HepG2 (cell line): Measurements from ENCODE around the gene EID3. TPM values are rescaled to one million over a fixed set of nuclear protein-coding genes. Genes with fewer than 3 reads are reported as not detected.

ENCODE experiments used
- ATAC-seq: fragments of 200-7000 bp; cut with Tn5 transposase; 3 replicates; pipeline ENCODE4 v1.9.1; 2020; ENCODE audit warnings: mild to moderate bottlenecking, moderate library complexity
- BruUV-seq: library from RNA; stranded (reverse); fragments of 400-500 nt; replicated peaks from 2 replicates; lab custom pipeline; 2021; lab: Mats Ljungman, UMichigan
- CTCF ChIA-PET: fragments of 300-600 bp; formaldehyde crosslinking; extraction: SDS; loops from one replicate; lab custom pipeline; 2021; ENCODE audit warnings: low total read pairs, inconsistent platforms, low intra/inter-chr PET ratio; lab: Yijun Ruan, JAX
- POLR2A ChIA-PET: fragments of 350-600 bp; sonication (Branson Sonifier 250); formaldehyde crosslinking; loops from one replicate; lab custom pipeline; 2020; ENCODE audit warnings: antibody characterized with exemption, inconsistent platforms; lab: Yijun Ruan, JAX
- DNase-seq: peaks from one replicate; pipeline ENCODE4 v3.0.0-alpha.2; 2015; ENCODE audit warnings: low spot score
- FAIRE-seq: peaks from 3 replicates; lab custom pipeline; 2011; peaks lifted over from hg19 to GRCh38; lab: Jason Lieb, UNC
- H2AFZ ChIP-seq: one replicate; pipeline ENCODE4 v1.6.1; 2011; ENCODE audit warnings: low read length, inconsistent platforms
- H3K27ac ChIP-seq: fragments of 300-600 bp; 3 replicates; pipeline ENCODE4 v1.8.0; 2011; ENCODE audit warnings: mixed run types, mild to moderate bottlenecking, mixed read lengths, low read length, inconsistent platforms; ENCODE audit not compliant: insufficient read depth; ENCODE audit errors: extremely low read length
- H3K27me3 ChIP-seq, 2 experiments: fragments of 200-600 bp in 1 of 2; 2 replicates in 1 of 2; 3 replicates in 1 of 2; pipeline versions ENCODE4 v1.6.0 to v1.8.0; 2011; ENCODE audit warnings: low read length in 2 of 2, mild to moderate bottlenecking in 2 of 2, moderate library complexity in 2 of 2, inconsistent platforms in 1 of 2; ENCODE audit not compliant: insufficient read depth in 2 of 2, control insufficient read depth in 1 of 2
- H3K36me3 ChIP-seq, 2 experiments: fragments of 200-600 bp in 1 of 2; replicated peaks in 1 of 2; 2 replicates in 1 of 2; 3 replicates in 1 of 2; pipeline versions ENCODE4 v1.5.1 to v1.8.0; 2011; ENCODE audit warnings: low read length in 2 of 2, inconsistent platforms in 1 of 2; ENCODE audit not compliant: insufficient read depth in 2 of 2, control insufficient read depth in 1 of 2
- H3K4me1 ChIP-seq: 2 replicates; pipeline ENCODE4 v1.5.1; 2012; ENCODE audit warnings: low read length, inconsistent platforms; ENCODE audit not compliant: insufficient read depth
- H3K4me2 ChIP-seq: 2 replicates; pipeline ENCODE4 v1.6.0; 2011; ENCODE audit warnings: low read depth, low read length, inconsistent platforms
- H3K4me3 ChIP-seq, 3 experiments: fragments of 200-600 bp in 1 of 3; sonication (generic), shearing (Covaris generic) in 1 of 3; replicated peaks in 1 of 3; 2 replicates each; pipeline ENCODE4 v1.5.1; 2011 to 2016; ENCODE audit warnings: low read length in 3 of 3, inconsistent platforms in 2 of 3, low read depth in 2 of 3, mild to moderate bottlenecking in 2 of 3, control low read depth in 1 of 3, mixed read lengths in 1 of 3; ENCODE audit not compliant: insufficient read depth in 1 of 3
- H3K79me2 ChIP-seq: one replicate; pipeline ENCODE4 v1.6.1; 2011; ENCODE audit warnings: low read length, inconsistent platforms; ENCODE audit not compliant: insufficient read depth
- H3K9ac ChIP-seq: 2 replicates; pipeline ENCODE4 v1.6.0; 2011; ENCODE audit warnings: mild to moderate bottlenecking, low read depth, low read length, inconsistent platforms; ENCODE audit not compliant: insufficient read depth
- H3K9me3 ChIP-seq: 2 replicates; pipeline ENCODE4 v1.5.1; 2012; ENCODE audit warnings: mild to moderate bottlenecking, low read length
- H4K20me1 ChIP-seq: 2 replicates; pipeline ENCODE4 v1.6.0; 2011; ENCODE audit warnings: inconsistent platforms, mild to moderate bottlenecking, low read length, moderate library complexity; ENCODE audit not compliant: insufficient read depth
- CCDC6 ChIP-seq: sonication (generic); formaldehyde crosslinking; IDR thresholded peaks from 2 replicates; pipeline ENCODE4 v1.8.1; 2022; ENCODE audit warnings: mild to moderate bottlenecking, missing genetic modification reagents, moderate library complexity
- NR3C1 ChIP-seq: sonication (generic); formaldehyde crosslinking; IDR thresholded peaks from 2 replicates; pipeline ENCODE4 v1.4.0; 2020; ENCODE audit warnings: missing genetic modification reagents
- RBFOX2 ChIP-seq: fragments of 200-400 bp; formaldehyde crosslinking; IDR thresholded peaks from 2 replicates; pipeline ENCODE4 v1.6.1; 2017; ENCODE audit warnings: low read depth, mild to moderate bottlenecking, low read length
- TBX2 ChIP-seq: sonication (generic); formaldehyde crosslinking; IDR thresholded peaks from 2 replicates; pipeline ENCODE4 v1.5.0; 2020; ENCODE audit warnings: missing genetic modification reagents, mild to moderate bottlenecking, borderline replicate concordance
- ZBTB14 ChIP-seq: sonication (generic); formaldehyde crosslinking; IDR thresholded peaks from 2 replicates; pipeline ENCODE4 v1.4.0; 2020; ENCODE audit warnings: missing genetic modification reagents
- ZNF496 ChIP-seq: sonication (generic); formaldehyde crosslinking; IDR thresholded peaks from 2 replicates; pipeline ENCODE4 v1.8.1; 2023; ENCODE audit warnings: mild to moderate bottlenecking, moderate library complexity, missing genetic modification reagents; ENCODE audit not compliant: insufficient replicate concordance
- ZNF629 ChIP-seq: sonication (generic); formaldehyde crosslinking; conservative IDR thresholded peaks from 2 replicates; pipeline ENCODE4 v1.5.0; 2020; ENCODE audit warnings: missing genetic modification reagents
- in situ Hi-C: cut with HindIII; loops from 2 replicates; pipeline ENCODE4 v1.10.0; 2017; ENCODE audit warnings: low pct_unique_long_range_greater_than_20kb; ENCODE audit not compliant: extremely low pct_ligation_motif_present
- intact Hi-C: fragments of 100-400 bp; cut with micrococcal nuclease; formaldehyde crosslinking; loops from one replicate; pipeline ENCODE4 v1.10.0; 2022; ENCODE audit not compliant: unreplicated experiment
- polyA plus RNA-seq, 8 experiments: library from polyadenylated mRNA; depleted of rRNA in 3 of 8; stranded (reverse) in 7 of 8; unstranded in 1 of 8; fragments of >200 nt; fragmentation: Illumina TruSeq in 4 of 8; extraction: Trizol in 4 of 8; gene quantifications; 2 replicates each; pipeline versions ENCODE4 v1.2.1 to v1.2.3, GENCODE V29; 2011 to 2016; ENCODE audit warnings: low read depth in 4 of 8, missing spikeins in 1 of 8, mixed read lengths in 1 of 8; ENCODE audit not compliant: insufficient read depth in 1 of 8
- total RNA-seq, 5 experiments: library from RNA; depleted of rRNA; stranded (reverse); fragments of >200 nt; fragmentation: Illumina TruSeq; extraction: Trizol; gene quantifications; 2 replicates each; pipeline ENCODE4 v1.2.3, GENCODE V29; 2016; ENCODE audit warnings: low read depth in 1 of 5
- TF ChIP-seq, protein P1 (sequence below): sonication (generic); formaldehyde crosslinking; IDR thresholded peaks from 2 replicates; pipeline ENCODE4 v1.4.0; 2020; ENCODE audit warnings: missing genetic modification reagents, borderline replicate concordance
- TF ChIP-seq, protein P2 (sequence below): sonication (generic); formaldehyde crosslinking; IDR thresholded peaks from 2 replicates; pipeline ENCODE4 v1.4.0; 2020; ENCODE audit warnings: missing genetic modification reagents
- TF ChIP-seq, protein P3 (sequence below): sonication (generic); formaldehyde crosslinking; IDR thresholded peaks from 2 replicates; pipeline ENCODE4 v1.8.1; 2023; ENCODE audit warnings: missing genetic modification reagents, inconsistent platforms, borderline replicate concordance

EID3 gene
- total and polyA plus RNA-seq, 2 of the 13 experiments (the other 11 are each of a cell fraction or from before 2014, with no cell fraction given): 0.38 to 4.5 TPM

DNA sequence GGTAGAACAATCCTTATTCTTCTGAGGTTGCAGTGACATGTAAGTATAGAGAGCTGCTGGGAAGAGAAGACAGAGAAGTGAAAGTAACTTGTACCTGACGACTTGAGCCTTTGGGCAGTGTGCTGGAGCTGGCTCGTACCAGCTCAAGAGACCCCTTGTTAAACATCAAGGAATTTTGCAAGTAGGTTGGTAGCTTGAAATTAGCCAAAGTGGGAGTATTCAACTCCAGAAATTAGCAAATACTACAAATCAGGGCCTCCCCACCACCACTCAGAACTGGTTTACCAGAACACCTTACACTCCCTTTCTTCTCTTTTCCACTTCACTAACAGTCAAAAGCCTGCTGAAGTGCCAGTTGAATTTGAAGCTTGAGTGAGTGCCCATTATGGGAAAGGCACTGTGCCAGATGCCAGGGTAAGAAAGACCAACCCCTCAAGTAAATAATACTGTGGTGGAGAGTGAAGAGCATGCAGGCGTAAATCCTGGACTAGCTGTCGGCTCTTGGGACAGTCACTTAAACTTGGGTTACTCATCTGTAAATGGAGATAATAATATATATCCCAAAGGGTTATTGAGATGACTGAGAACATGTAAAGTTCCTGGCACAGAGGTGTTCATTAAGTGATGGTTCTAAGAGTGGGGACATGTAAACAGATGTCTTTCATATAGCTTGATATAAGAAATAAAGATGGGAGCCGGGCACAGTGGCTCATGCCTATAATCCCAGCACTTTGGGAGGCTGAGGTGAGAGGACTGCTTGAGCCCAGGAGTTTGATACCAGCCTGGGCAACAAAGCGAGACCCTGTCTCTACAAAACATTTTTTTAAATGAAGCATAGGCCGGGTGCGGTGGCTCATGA lies 27.0 kb upstream of the EID3 start (continued):
- TF ChIP-seq ZNF496 (CRISPR knock-in tag) (no peak), TBX2 (CRISPR knock-in tag) (no peak), NR3C1 (CRISPR knock-in tag) (no peak)
- TF ChIP-seq, protein P1, sequence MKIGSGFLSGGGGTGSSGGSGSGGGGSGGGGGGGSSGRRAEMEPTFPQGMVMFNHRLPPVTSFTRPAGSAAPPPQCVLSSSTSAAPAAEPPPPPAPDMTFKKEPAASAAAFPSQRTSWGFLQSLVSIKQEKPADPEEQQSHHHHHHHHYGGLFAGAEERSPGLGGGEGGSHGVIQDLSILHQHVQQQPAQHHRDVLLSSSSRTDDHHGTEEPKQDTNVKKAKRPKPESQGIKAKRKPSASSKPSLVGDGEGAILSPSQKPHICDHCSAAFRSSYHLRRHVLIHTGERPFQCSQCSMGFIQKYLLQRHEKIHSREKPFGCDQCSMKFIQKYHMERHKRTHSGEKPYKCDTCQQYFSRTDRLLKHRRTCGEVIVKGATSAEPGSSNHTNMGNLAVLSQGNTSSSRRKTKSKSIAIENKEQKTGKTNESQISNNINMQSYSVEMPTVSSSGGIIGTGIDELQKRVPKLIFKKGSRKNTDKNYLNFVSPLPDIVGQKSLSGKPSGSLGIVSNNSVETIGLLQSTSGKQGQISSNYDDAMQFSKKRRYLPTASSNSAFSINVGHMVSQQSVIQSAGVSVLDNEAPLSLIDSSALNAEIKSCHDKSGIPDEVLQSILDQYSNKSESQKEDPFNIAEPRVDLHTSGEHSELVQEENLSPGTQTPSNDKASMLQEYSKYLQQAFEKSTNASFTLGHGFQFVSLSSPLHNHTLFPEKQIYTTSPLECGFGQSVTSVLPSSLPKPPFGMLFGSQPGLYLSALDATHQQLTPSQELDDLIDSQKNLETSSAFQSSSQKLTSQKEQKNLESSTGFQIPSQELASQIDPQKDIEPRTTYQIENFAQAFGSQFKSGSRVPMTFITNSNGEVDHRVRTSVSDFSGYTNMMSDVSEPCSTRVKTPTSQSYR: no peak

GRCh38 chr12:104279164-104279563 lies 24.4 kb upstream of the EID3 start:
- Histone ChIP-seq H4K20me1 (no peaks in the 10 kb centered on the region), H3K9me3 (no peaks in the 10 kb centered on the region), H3K27me3 (no peaks in the 10 kb centered on the region), H3K4me3 (no peak overlapping the region), H3K9ac (no peak overlapping the region), H2AFZ (no peak overlapping the region), H3K4me1 (peaks cover 28% of the 10 kb centered on the region), H3K27ac (no peak overlapping the region), H3K79me2 (no peaks in the 10 kb centered on the region), H3K4me2 (no peak overlapping the region), H3K36me3 (no peaks in the 10 kb centered on the region)
- BruUV-seq: no TSS peak
- intact Hi-C loops (no loop called here), in situ Hi-C loops (no loop called here)
- DNase-seq (no peak), FAIRE-seq (no peak), ATAC-seq (no peak)
- CTCF ChIA-PET: no interaction called here
- POLR2A ChIA-PET: no interaction called here
- TF ChIP-seq, protein P2, sequence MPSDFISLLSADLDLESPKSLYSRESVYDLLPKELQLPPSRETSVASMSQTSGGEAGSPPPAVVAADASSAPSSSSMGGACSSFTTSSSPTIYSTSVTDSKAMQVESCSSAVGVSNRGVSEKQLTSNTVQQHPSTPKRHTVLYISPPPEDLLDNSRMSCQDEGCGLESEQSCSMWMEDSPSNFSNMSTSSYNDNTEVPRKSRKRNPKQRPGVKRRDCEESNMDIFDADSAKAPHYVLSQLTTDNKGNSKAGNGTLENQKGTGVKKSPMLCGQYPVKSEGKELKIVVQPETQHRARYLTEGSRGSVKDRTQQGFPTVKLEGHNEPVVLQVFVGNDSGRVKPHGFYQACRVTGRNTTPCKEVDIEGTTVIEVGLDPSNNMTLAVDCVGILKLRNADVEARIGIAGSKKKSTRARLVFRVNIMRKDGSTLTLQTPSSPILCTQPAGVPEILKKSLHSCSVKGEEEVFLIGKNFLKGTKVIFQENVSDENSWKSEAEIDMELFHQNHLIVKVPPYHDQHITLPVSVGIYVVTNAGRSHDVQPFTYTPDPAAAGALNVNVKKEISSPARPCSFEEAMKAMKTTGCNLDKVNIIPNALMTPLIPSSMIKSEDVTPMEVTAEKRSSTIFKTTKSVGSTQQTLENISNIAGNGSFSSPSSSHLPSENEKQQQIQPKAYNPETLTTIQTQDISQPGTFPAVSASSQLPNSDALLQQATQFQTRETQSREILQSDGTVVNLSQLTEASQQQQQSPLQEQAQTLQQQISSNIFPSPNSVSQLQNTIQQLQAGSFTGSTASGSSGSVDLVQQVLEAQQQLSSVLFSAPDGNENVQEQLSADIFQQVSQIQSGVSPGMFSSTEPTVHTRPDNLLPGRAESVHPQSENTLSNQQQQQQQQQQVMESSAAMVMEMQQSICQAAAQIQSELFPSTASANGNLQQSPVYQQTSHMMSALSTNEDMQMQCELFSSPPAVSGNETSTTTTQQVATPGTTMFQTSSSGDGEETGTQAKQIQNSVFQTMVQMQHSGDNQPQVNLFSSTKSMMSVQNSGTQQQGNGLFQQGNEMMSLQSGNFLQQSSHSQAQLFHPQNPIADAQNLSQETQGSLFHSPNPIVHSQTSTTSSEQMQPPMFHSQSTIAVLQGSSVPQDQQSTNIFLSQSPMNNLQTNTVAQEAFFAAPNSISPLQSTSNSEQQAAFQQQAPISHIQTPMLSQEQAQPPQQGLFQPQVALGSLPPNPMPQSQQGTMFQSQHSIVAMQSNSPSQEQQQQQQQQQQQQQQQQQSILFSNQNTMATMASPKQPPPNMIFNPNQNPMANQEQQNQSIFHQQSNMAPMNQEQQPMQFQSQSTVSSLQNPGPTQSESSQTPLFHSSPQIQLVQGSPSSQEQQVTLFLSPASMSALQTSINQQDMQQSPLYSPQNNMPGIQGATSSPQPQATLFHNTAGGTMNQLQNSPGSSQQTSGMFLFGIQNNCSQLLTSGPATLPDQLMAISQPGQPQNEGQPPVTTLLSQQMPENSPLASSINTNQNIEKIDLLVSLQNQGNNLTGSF (CRISPR knock-in tag): no peak
- no peak for TF ChIP-seq ZNF629 (CRISPR knock-in tag)
- TF ChIP-seq, protein P3, sequence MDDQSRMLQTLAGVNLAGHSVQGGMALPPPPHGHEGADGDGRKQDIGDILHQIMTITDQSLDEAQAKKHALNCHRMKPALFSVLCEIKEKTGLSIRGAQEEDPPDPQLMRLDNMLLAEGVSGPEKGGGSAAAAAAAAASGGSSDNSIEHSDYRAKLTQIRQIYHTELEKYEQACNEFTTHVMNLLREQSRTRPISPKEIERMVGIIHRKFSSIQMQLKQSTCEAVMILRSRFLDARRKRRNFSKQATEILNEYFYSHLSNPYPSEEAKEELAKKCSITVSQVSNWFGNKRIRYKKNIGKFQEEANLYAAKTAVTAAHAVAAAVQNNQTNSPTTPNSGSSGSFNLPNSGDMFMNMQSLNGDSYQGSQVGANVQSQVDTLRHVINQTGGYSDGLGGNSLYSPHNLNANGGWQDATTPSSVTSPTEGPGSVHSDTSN (CRISPR knock-in tag): no peak
- TF ChIP-seq RBFOX2: no peak
- no peak for TF ChIP-seq ZBTB14 (CRISPR knock-in tag)
- no peak for TF ChIP-seq CCDC6 (CRISPR knock-in tag)
